HCT116 (cell line): ENCODE data around the gene SLC16A12. TPM values are rescaled to one million over a fixed set of nuclear protein-coding genes. Genes with fewer than 3 reads are reported as not detected.

Source experiments
- ATAC-seq: fragments of 200-7000 bp; cut with Tn5 transposase; 2 replicates; pipeline ENCODE4 v1.9.1; 2020; ENCODE audit warnings: mild to moderate bottlenecking, moderate library complexity
- BruUV-seq: library from RNA; stranded (reverse); fragments of 400-500 nt; replicated peaks from 2 replicates; lab custom pipeline; 2021; lab: Mats Ljungman, UMichigan
- CTCF ChIA-PET: fragments of 300-600 bp; sonication (Branson Sonifier 250); formaldehyde crosslinking; loops from one replicate; lab custom pipeline; 2021; ENCODE audit warnings: antibody characterized with exemption; lab: Charles Lee
- POLR2A ChIA-PET: fragments of 300-600, 350-600 bp; sonication (Branson Sonifier 250); formaldehyde crosslinking; loops from one replicate; lab custom pipeline; 2021; ENCODE audit warnings: antibody characterized with exemption; lab: Charles Lee
- RAD21 ChIA-PET, 2 experiments: fragments of 300-600 bp; sonication (Branson Sonifier 250); formaldehyde crosslinking; loops; one replicate each; lab custom pipeline; 2023; ENCODE audit warnings: low total read pairs in 2 of 2; ENCODE audit not compliant: uncharacterized antibody in 2 of 2, unreplicated experiment in 2 of 2, low non-redundant PET in 1 of 2; lab: Charles Lee
- DNase-seq: peaks from one replicate; pipeline ENCODE4 v3.0.0-alpha.2; 2010; ENCODE audit warnings: low read depth, low spot score
- H2AFZ ChIP-seq: fragments of 200-600 bp; shearing (Covaris generic), sonication (generic); 2 replicates; pipeline ENCODE4 v1.6.1; 2017; ENCODE audit warnings: low read depth, mixed run types, mixed read lengths, antibody characterized with exemption, low read length; ENCODE audit not compliant: poor library complexity, severe bottlenecking
- H3K27ac ChIP-seq: 2 replicates; pipeline ENCODE4 v1.5.1; 2012; ENCODE audit warnings: low read depth, low read length
- H3K27me3 ChIP-seq: fragments of 200-600 bp; sonication (generic); 2 replicates; pipeline ENCODE4 v1.6.1; 2016; ENCODE audit warnings: mixed run types, low read length, mixed read lengths; ENCODE audit not compliant: insufficient read depth
- H3K36me3 ChIP-seq, 2 experiments: fragments of 200-500 bp in 1 of 2; fragments of 200-600 bp in 1 of 2; sonication (Bioruptor generic) in 1 of 2; sonication (generic) in 1 of 2; 2 replicates each; pipeline versions ENCODE4 v1.5.1 to v1.6.1; 2014 to 2016; ENCODE audit warnings: low read length in 2 of 2, inconsistent platforms in 1 of 2, mixed read lengths in 1 of 2, mixed run types in 1 of 2; ENCODE audit not compliant: insufficient read depth in 2 of 2, control insufficient read depth in 1 of 2
- H3K4me1 ChIP-seq, 2 experiments: fragments of 200-600 bp in 1 of 2; sonication (generic) in 1 of 2; 2 replicates each; pipeline versions ENCODE4 v1.5.1 to v1.6.1; 2012 to 2017; ENCODE audit warnings: low read length in 2 of 2, inconsistent platforms in 1 of 2, mild to moderate bottlenecking in 1 of 2, mixed read lengths in 1 of 2, mixed run types in 1 of 2, moderate library complexity in 1 of 2; ENCODE audit not compliant: insufficient read depth in 2 of 2, control insufficient read depth in 1 of 2
- H3K4me2 ChIP-seq: fragments of 200-600 bp; sonication (generic); 2 replicates; pipeline ENCODE4 v1.6.1; 2017; ENCODE audit warnings: mixed run types, low read length, mixed read lengths
- H3K4me3 ChIP-seq, 2 experiments: fragments of 200-600 bp in 1 of 2; sonication (generic) in 1 of 2; replicated peaks in 1 of 2; 2 replicates each; pipeline ENCODE4 v1.5.1; 2011 to 2016; ENCODE audit warnings: low read length in 2 of 2, control low read depth in 1 of 2, low read depth in 1 of 2, mild to moderate bottlenecking in 1 of 2, mixed read lengths in 1 of 2, mixed run types in 1 of 2
- H3K79me2 ChIP-seq: fragments of 200-600 bp; sonication (generic); 2 replicates; pipeline ENCODE4 v1.6.1; 2017; ENCODE audit warnings: mild to moderate bottlenecking, mixed run types, low read length, moderate library complexity, mixed read lengths; ENCODE audit not compliant: insufficient read depth
- H3K9ac ChIP-seq: fragments of 200-600 bp; sonication (generic); 2 replicates; pipeline ENCODE4 v1.6.1; 2016; ENCODE audit warnings: low read length, mixed read lengths
- H3K9me2 ChIP-seq: fragments of 200-600 bp; sonication (generic), shearing (Covaris generic); 2 replicates; pipeline ENCODE4 v1.6.1; 2017; ENCODE audit warnings: mixed run types, mild to moderate bottlenecking, moderate library complexity; ENCODE audit not compliant: insufficient read depth
- H3K9me3 ChIP-seq, 2 experiments: fragments of 200-500 bp in 1 of 2; fragments of 200-600 bp in 1 of 2; sonication (Bioruptor generic) in 1 of 2; sonication (generic) in 1 of 2; 2 replicates each; pipeline ENCODE4 v1.6.1; 2014 to 2017; ENCODE audit warnings: low read length in 2 of 2, mixed read lengths in 2 of 2, inconsistent platforms in 1 of 2, low read depth in 1 of 2, mild to moderate bottlenecking in 1 of 2, mixed run types in 1 of 2, moderate library complexity in 1 of 2; ENCODE audit not compliant: control insufficient read depth in 1 of 2, insufficient read depth in 1 of 2
- H4K20me1 ChIP-seq: fragments of 200-600 bp; sonication (generic), shearing (Covaris generic); 2 replicates; pipeline ENCODE4 v1.6.1; 2017; ENCODE audit warnings: mixed run types, mild to moderate bottlenecking, moderate library complexity; ENCODE audit not compliant: insufficient read depth
- ATF3 ChIP-seq: IDR thresholded peaks from 2 replicates; pipeline ENCODE4 v1.6.1; 2012
- CBX3 ChIP-seq: IDR thresholded peaks from 2 replicates; pipeline ENCODE4 v1.6.1; 2012; ENCODE audit warnings: low read depth
- CEBPB ChIP-seq: IDR thresholded peaks from 2 replicates; pipeline ENCODE4 v1.6.1; 2012; ENCODE audit warnings: low read depth
- CTCF ChIP-seq, 3 experiments: fragments of 200-600 bp in 1 of 3; sonication (generic) in 1 of 3; IDR thresholded peaks in 2 of 3; conservative IDR thresholded peaks in 1 of 3; 2 replicates each; pipeline ENCODE4 v1.5.1; 2012 to 2017; ENCODE audit warnings: low read depth in 2 of 3, low read length in 2 of 3, antibody characterized with exemption in 1 of 3, borderline replicate concordance in 1 of 3, control low read depth in 1 of 3, mild to moderate bottlenecking in 1 of 3, mixed read lengths in 1 of 3, mixed run types in 1 of 3, moderate library complexity in 1 of 3; ENCODE audit not compliant: insufficient read depth in 1 of 3
- EGR1 ChIP-seq: IDR thresholded peaks from 2 replicates; pipeline ENCODE4 v1.6.1; 2012; ENCODE audit warnings: low read depth
- EZH2 ChIP-seq: fragments of 200-600 bp; sonication (generic); IDR thresholded peaks from 2 replicates; pipeline ENCODE4 v1.6.1; 2017; ENCODE audit warnings: antibody characterized with exemption, mixed run types
- EZH2phosphoT487 ChIP-seq: fragments of 200-600 bp; IDR thresholded peaks from 2 replicates; pipeline ENCODE4 v1.6.1; 2018; ENCODE audit warnings: antibody characterized with exemption, borderline replicate concordance
- FOSL1 ChIP-seq: IDR thresholded peaks from 2 replicates; pipeline ENCODE4 v1.6.1; 2012; ENCODE audit warnings: low read depth
- JUND ChIP-seq: IDR thresholded peaks from 2 replicates; pipeline ENCODE4 v1.6.1; 2012
- POLR2A ChIP-seq: IDR thresholded peaks from 2 replicates; pipeline ENCODE4 v1.7.0; 2011; ENCODE audit warnings: borderline replicate concordance; ENCODE audit not compliant: insufficient read depth, insufficient read length; ENCODE audit errors: extremely low read depth
- POLR2AphosphoS5 ChIP-seq: IDR thresholded peaks from 2 replicates; pipeline ENCODE4 v1.6.1; 2011; ENCODE audit warnings: mild to moderate bottlenecking, low read depth, low read length, moderate library complexity
- RAD21 ChIP-seq: IDR thresholded peaks from 2 replicates; pipeline ENCODE4 v1.6.1; 2012; ENCODE audit warnings: low read depth, mild to moderate bottlenecking
- REST ChIP-seq: IDR thresholded peaks from 2 replicates; pipeline ENCODE4 v1.6.1; 2012; ENCODE audit warnings: low read depth
- SIN3A ChIP-seq: IDR thresholded peaks from 2 replicates; pipeline ENCODE4 v1.6.1; 2012; ENCODE audit warnings: low read depth
- TCF7L2 ChIP-seq: IDR thresholded peaks from 2 replicates; pipeline ENCODE4 v1.7.0; 2011; ENCODE audit warnings: borderline replicate concordance, inconsistent platforms; ENCODE audit not compliant: insufficient read depth, insufficient read length; ENCODE audit errors: extremely low read depth
- YY1 ChIP-seq: IDR thresholded peaks from 2 replicates; pipeline ENCODE4 v1.6.1; 2011; ENCODE audit warnings: low read length, low read depth, moderate library complexity, mild to moderate bottlenecking; ENCODE audit not compliant: insufficient replicate concordance; ENCODE audit errors: extremely low read depth
- ZBTB33 ChIP-seq: IDR thresholded peaks from 2 replicates; pipeline ENCODE4 v1.6.1; 2011; ENCODE audit warnings: mild to moderate bottlenecking, low read length, moderate library complexity; ENCODE audit not compliant: insufficient replicate concordance; ENCODE audit errors: extremely low read depth
- ZFX ChIP-seq: fragments of 450-650 bp; IDR thresholded peaks from 2 replicates; pipeline ENCODE4 v1.6.1; 2017
- ZNF274 ChIP-seq: fragments of 200-500 bp; sonication (Bioruptor generic); IDR thresholded peaks from 2 replicates; pipeline ENCODE4 v1.6.1; 2014; ENCODE audit warnings: mild to moderate bottlenecking, low read depth, low read length, inconsistent platforms
- intact Hi-C: fragments of 100-400 bp; cut with micrococcal nuclease; formaldehyde crosslinking; loops from 2 replicates; pipeline ENCODE4 v1.10.0; 2022
- total RNA-seq: library from RNA; stranded (reverse); gene quantifications from one replicate; pipeline ENCODE4 v1.2.1, GENCODE V29; 2021; ENCODE audit not compliant: unreplicated experiment

The SLC16A12 gene
- total RNA-seq, 1 experiment from 2014 or later, result not detected

- Histone ChIP-seq H4K20me1 (no peaks in the 10 kb centered on the region), H3K27me3 (no peaks in the 10 kb centered on the region), H3K9me3 (no peaks in the 10 kb centered on the region), H3K79me2 (no peaks in the 10 kb centered on the region), H2AFZ (no peak overlapping the region), H3K4me3 (no peak overlapping the region), H3K9ac (no peak overlapping the region), H3K36me3 (no peaks in the 10 kb centered on the region), H3K4me1 (no peaks in the 10 kb centered on the region), H3K9me2 (no peaks in the 10 kb centered on the region), H3K27ac (no peak overlapping the region), H3K4me2 (no peak overlapping the region)
- BruUV-seq, result no TSS peak
- intact Hi-C loops, result no loop called here
- POLR2A ChIA-PET, result no interaction called here
- ATAC-seq (no peak), DNase-seq (no peak)
- CTCF ChIA-PET, result no interaction called here
- TF ChIP-seq ZFX (no peak), ZNF274 (no peak), POLR2A (no peak), EZH2phosphoT487 (no peak), EZH2 (no peak), POLR2AphosphoS5 (no peak), ATF3 (no peak), CTCF (IDR thresholded peaks at IDR 0.05 in 2 of 3, conservative IDR thresholded peaks at IDR 0.05 in 1 of 3; ENCODE audit: borderline replicate concordance in 1 of 3, insufficient read depth in 1 of 3, low read depth in 2 of 3, low read length in 2 of 3) (no peak), FOSL1 (no peak), JUND (no peak), RAD21 (no peak), ZBTB33 (no peak), REST (no peak), EGR1 (no peak), CEBPB (no peak), TCF7L2 (no peak), CBX3 (no peak), YY1 (no peak), SIN3A (no peak)
- RAD21 ChIA-PET, result no interaction called here
Measured at GRCh38 chr10:89576696-89577095, 41.3 kb upstream of the SLC16A12 start.
